Hematopoietic multipotent progenitor cell treated with erythropoietin and hydrocortisone succinate and interleukin-3 and kit ligand, for 15 days (in vitro differentiated cells): ENCODE results near the gene KHDC4.
"Not testable (repeated sequence)": the region's sequence is repeated elsewhere in the genome, so short reads cannot be mapped to it uniquely, and the experiment has no call there.

Experiments used
- DNase-seq: peaks from one replicate; pipeline ENCODE4 v3.0.0-alpha.2; 2015; ENCODE audit warnings: low spot score

The KHDC4 gene

DNA sequence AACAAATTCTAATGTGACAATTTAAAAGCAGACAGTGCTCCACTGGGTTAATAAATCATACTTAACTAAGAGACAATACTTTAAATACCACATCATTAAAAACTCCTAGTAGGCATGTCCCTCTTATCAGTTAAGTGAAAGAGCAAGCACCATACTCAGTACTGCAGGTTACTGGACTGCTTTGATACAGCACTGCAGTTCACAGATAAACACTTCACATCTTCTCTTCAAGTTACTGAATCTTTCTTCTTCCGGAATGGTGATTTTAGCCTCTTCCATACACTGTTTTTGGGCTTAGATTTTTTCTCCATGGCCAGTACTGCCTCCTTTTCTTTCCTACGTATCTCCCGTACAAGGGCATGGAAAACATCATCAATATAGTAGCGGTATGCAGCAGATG lies 34.1 kb downstream of the KHDC4 start:
- peak; percentile 48 for DNase-seq

DNA sequence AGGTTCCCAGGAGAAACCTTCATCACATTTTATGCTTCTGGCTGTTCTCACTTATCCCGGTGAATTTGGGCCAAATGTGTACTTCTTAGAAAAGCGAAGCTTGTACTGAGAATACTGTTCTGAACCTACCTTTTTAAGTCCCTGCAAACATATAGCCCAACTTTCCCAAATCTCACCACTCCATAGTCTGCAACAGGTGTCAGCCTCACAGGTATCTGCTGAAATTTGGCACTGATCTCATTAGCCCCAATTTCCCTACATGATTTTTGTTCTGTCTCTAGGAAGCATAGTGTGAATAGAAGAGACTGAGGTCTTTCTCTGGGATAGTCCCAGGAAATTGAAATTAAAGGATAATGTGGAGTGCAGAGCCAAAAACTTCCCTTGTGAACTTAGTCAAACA lies 34.5 kb downstream of the KHDC4 start:
- DNase-seq, result no peak

- DNase-seq, result no peak
These were observed 35.3 kb downstream of the KHDC4 start for GRCh38 chr1:155898888-155899287.

DNA sequence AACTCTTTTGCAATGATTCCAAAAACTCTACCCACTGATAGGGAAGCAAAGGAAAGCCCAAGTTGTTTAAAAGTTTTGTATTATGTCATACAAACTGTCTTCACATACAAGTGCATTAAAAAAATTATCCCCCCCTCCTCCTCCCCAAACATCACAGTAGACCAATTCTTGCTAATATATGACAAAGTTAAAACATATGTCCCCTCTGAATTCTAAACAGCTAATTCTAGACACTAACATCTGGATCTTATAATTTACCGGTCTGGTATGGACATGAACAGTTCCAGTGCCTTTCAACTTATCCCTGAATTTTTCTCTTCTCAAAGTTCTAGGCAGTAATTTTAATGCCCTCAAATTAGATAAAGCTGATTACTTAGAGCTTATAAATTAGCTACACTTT lies 36.5 kb downstream of the KHDC4 start:
- DNase-seq, result no peak

- not testable (repeated sequence) for DNase-seq
These were observed 37.7 kb downstream of the KHDC4 start for GRCh38 chr1:155896476-155896875.

DNA sequence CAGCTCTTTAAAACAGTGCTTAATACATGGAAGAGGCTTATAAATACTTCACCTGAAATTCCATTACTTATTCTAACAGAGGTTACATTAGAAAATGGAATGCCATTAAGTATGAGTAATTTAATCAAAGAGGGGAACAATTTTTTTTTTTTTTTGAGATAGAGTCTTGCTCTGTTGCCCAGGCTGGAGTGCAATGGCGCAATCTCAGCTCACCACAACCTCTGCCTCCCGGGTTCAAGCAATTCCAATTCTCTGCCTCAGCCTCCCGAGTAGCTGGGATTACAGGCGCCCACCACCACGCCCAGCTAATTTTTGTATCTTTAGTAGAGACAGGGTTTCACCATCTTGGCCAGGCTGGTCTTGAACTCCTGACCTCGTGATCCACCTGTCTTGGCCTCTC lies 38.6 kb downstream of the KHDC4 start:
- DNase-seq, result not testable (repeated sequence)

DNA sequence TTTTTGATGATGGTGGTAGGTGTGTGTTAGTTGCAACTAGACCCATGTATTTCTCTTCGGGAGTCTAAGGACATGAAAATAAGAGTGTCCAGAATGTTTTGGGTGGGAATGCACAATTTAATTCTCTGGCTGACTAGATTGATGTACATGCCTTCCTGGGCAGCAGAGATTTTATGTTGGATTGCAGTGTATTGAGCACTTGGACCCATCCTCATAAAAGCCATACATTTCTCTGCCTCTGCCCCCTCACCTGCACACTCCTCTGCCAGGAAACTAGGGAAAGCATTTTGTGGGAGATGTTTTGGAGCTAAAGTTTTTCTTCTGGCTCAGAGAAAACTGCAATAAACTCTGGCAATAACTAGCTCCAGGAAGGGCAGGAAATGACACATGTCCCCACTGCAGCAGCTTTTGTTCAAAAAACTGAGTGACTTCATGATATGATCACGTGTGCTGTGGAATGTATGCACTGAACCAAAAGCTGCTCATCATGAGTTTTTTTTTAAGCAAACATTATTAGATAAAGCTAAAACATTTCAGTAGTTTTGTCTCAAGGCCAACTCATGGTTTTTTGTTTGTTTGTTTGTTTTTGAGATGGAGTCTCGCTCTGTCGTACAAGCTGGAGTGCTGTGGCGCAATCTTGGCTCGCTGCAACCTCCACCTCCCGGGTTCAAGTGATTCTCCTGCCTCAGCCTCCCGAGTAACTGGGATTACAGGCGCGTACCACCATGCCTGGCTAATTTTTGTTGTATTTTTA lies 40.6 kb downstream of the KHDC4 start:
- no peak for DNase-seq

DNA sequence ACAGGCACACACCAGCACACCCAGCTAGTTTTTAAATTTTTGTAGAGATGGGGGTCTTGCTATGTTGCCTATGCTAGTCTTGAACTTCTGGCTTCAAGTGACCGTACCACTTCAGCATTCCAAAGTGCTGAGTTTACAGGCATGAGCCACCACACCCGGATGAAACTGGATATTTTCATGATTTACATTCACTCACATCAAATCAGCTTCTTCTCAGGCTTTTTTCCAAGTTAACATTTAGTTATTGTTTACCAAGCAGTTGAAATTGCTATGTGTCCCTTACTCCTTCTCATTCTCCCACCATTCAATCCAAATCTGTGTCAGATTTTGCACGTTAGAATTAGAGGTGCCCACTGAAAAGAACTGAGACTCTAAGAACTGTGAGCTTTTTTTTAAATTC lies 41.4 kb downstream of the KHDC4 start:
- no peak for DNase-seq

- no peak for DNase-seq
These were observed 44.0 kb downstream of the KHDC4 start for GRCh38 chr1:155890251-155890650.

GRCh38 chr1:155889566-155889965 lies 44.6 kb downstream of the KHDC4 start:
- DNase-seq, result no peak

DNA sequence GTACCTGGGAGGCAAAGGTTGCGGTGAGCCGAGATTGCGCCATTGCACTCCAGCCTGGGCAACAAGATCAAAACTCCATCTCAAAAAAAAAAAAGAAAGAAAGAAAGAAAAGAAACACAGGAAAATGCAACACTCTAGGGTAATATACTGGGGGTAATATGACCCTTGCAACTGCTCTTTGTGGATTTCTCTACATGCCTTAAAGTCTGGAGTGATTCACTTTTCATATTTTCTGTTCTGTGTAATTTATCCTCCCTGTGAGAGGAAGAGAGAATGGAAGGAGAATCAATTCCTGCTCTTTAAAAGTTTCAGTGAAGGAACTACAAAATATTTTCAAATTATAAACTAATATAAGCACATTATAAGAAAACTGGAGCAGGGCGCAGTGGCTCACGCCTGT lies 45.7 kb downstream of the KHDC4 start:
- DNase-seq, result no peak

GRCh38 chr1:155884982-155885381 lies 49.2 kb downstream of the KHDC4 start:
- no peak for DNase-seq

- DNase-seq, result no peak
These were observed 49.9 kb downstream of the KHDC4 start for GRCh38 chr1:155884031-155884960.

DNA sequence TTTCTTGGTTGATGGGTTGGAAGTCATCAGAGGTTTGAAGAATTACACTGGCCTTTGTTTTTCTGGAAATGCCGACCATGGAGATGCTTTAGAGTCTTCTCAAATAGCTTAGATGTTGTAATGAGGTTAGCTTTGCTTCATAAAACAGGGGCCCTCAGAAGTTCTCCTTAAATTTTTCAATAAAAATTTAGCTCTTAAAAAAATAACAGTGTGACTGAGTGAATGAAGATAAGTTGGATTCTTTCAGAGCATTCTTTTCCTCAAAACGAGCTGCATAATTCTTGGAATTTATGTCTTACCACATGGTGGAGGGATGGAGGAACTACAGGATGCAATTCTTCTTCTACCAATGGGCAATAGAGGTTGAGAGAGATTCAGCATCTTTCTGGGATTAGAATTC lies 51.4 kb downstream of the KHDC4 start:
- no peak for DNase-seq

- DNase-seq, result no peak
These were observed 52.0 kb downstream of the KHDC4 start for GRCh38 chr1:155882235-155882634.

DNA sequence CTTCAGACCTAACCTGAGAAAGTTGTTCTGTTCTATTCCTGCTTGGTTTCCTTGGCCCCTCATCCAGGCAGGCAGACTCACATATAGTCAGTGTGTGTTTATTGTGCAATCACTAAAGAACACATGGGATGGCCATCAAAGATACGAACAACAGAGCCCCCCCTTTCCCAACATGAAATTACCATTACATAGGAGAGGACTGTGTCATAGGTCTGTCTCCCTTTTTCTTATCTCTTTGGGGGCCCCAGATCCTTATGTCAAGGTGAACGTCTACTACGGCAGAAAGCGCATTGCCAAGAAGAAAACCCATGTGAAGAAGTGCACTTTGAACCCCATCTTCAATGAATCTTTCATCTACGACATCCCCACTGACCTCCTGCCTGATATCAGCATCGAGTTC lies 53.3 kb downstream of the KHDC4 start:
- DNase-seq, result no peak

- DNase-seq, result no peak
These were observed 54.0 kb downstream of the KHDC4 start for GRCh38 chr1:155880251-155880650.

DNA sequence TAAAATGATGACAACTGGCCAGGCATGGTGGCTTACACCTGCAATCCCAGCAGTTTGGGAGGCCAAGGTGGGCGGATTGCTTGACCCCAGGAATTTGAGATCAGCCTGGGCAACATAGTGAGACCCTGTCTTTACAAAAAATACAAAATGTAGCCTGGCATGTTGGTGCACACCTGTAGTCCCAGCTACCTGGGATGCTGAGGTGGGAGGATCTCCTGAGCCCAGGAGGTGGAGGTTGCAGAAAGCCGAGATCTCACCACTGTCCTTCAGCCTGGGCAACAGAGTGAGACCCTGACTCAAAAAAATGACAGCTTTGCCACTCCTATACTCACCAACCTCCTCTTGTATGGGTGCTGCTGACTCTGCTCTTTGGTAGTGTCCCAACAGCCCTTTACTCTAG lies 56.3 kb downstream of the KHDC4 start:
- no peak for DNase-seq

DNA sequence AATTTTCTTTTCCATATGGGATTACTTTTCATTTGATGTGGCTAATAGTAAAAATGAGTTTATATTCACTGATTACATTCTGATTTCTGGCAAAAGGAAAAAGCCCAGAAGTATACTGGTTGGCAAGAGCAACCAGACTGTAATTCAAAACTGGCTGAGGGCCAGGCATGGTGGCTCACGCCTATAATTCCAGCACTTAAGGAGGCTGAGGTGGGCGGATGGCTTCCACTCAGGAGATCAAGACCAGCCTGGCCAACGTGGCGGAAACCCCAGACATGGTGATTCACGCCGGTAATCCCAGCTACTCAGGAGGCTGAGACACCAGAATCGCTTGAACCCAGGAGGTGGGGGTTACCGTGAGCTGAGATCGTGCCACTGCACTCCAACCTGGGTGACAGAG lies 60.4 kb downstream of the KHDC4 start:
- no peak for DNase-seq

DNA sequence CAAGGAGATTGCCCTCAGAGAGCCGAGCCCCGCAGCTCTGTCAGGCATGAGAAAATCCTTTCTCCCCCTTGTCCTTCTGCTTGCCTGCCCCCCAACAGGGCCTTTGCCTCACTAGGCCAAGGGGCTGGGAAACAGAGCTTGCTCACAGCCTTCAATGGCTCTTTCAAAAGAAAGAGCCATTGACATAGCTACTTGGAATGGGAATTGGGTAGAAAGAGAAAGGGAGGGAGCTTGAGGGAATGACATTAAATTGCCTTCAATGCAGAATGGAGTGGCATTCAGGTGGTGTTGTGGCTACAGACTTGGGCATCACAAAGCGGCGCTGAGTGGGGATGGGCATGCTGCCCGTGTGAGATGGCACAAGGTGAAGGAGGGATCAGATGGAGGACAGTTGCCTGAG lies 61.7 kb downstream of the KHDC4 start:
- no peak for DNase-seq

DNA sequence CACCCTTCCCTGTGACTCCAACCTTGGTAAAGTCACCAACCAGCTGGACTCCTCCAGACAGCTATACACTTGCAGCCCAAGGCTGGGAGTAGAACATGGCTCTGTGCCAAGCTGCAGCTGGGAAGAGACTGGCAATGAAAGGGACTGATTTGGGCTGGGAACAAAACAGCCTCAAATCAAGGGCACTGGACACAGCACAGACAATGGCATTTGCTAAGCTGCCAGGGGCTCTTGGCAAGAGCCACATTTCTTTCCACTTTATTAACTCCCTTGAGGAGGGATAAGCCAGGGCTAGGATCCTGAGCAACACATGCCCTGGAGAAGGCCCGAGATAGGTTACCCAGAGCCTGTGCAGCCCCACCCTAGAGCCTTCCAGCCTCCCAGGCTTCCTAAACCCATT lies 62.8 kb downstream of the KHDC4 start:
- no peak for DNase-seq

- no peak for DNase-seq
These were observed 66.4 kb downstream of the KHDC4 start for GRCh38 chr1:155867766-155868165.

GRCh38 chr1:155864393-155864792 lies 69.8 kb downstream of the KHDC4 start:
- no peak for DNase-seq
